Activated naive CD4-positive, alpha-beta T cell treated with anti-CD3 and anti-CD28 coated beads, Interleukin-2, amount 50 U/mL, for 72 hours (primary cell): Measurements from ENCODE around the gene HOMEZ. TPM values are rescaled to one million over a fixed set of nuclear protein-coding genes. Genes with fewer than 3 reads are reported as not detected.
A peak's percentile ranks its signal among the peaks of the same experiment; 100 is the strongest.
"Not testable (repeated sequence)": the region's sequence is repeated elsewhere in the genome, so short reads cannot be mapped to it uniquely, and the experiment has no call there.

Source experiments
- ATAC-seq, 2 donors: fragments of 150-1000 bp; cut with Tn5 transposase; 2 replicates each; pipeline ENCODE4 v1.10.0; 2021; ENCODE audit warnings: mild to moderate bottlenecking in 2 of 2, moderate library complexity in 2 of 2
- DNase-seq, 2 donors: peaks; one replicate each; pipeline ENCODE4 v3.0.0; 2021 to 2022; ENCODE audit warnings: low spot score in 2 of 2
- H3K27ac Mint-ChIP-seq, 2 donors: one replicate each; pipeline ENCODE4 v1.8.0; 2022; ENCODE audit warnings: mild to moderate bottlenecking in 2 of 2, mixed read lengths in 2 of 2
- H3K36me3 Mint-ChIP-seq, 2 donors: one replicate each; pipeline ENCODE4 v1.8.0; 2022; ENCODE audit warnings: mixed read lengths in 2 of 2
- H3K9me3 Mint-ChIP-seq, 2 donors: one replicate each; pipeline ENCODE4 v1.8.0; 2022; ENCODE audit warnings: mixed read lengths in 2 of 2
- total RNA-seq, 2 donors: library from RNA; stranded (reverse); gene quantifications; one replicate each; pipeline ENCODE4 v1.2.3, GENCODE V29; 2022

HOMEZ gene
- total RNA-seq, 2 donors from 2014 or later: 6.4 to 15.1 TPM

GRCh38 chr14:23252420-23253333 lies 33.3 kb downstream of the HOMEZ start:
- Mint-ChIP-seq H3K36me3 (no peaks in the 10 kb centered on the region), H3K27ac (no peak overlapping the region), H3K9me3 (no peaks in the 10 kb centered on the region)
- DNase-seq (no peak), ATAC-seq (no peak)

GRCh38 chr14:23252006-23252405 lies 33.9 kb downstream of the HOMEZ start:
- H3K27ac Mint-ChIP-seq: no peak overlapping the region
- no peaks in the 10 kb centered on the region for H3K36me3 Mint-ChIP-seq
- H3K9me3 Mint-ChIP-seq: no peaks in the 10 kb centered on the region
- ATAC-seq: no peak
- no peak for DNase-seq

- DNase-seq: no peak
- H3K36me3 Mint-ChIP-seq: no peaks in the 10 kb centered on the region
- no peaks in the 10 kb centered on the region for H3K9me3 Mint-ChIP-seq
- no peak for ATAC-seq
- H3K27ac Mint-ChIP-seq: no peak overlapping the region
These were observed 36.1 kb downstream of the HOMEZ start for GRCh38 chr14:23249824-23250223.

- Mint-ChIP-seq H3K9me3 (no peaks in the 10 kb centered on the region), H3K27ac (no peak overlapping the region), H3K36me3 (no peaks in the 10 kb centered on the region)
- DNase-seq (no peak), ATAC-seq (no peak)
These were observed 37.3 kb downstream of the HOMEZ start for GRCh38 chr14:23248601-23249000.

- ATAC-seq (no peak), DNase-seq (no peak)
- H3K9me3 Mint-ChIP-seq: no peaks in the 10 kb centered on the region
- H3K36me3 Mint-ChIP-seq: no peaks in the 10 kb centered on the region
- no peak overlapping the region for H3K27ac Mint-ChIP-seq
These were observed 40.6 kb downstream of the HOMEZ start for GRCh38 chr14:23245282-23245681.

- Mint-ChIP-seq H3K36me3 (no peaks in the 10 kb centered on the region), H3K9me3 (no peaks in the 10 kb centered on the region), H3K27ac (no peak overlapping the region)
- no peak for DNase-seq
- ATAC-seq: no peak
These were observed 42.9 kb downstream of the HOMEZ start for GRCh38 chr14:23243066-23243465.

- no peak for DNase-seq
- no peaks in the 10 kb centered on the region for H3K9me3 Mint-ChIP-seq
- H3K36me3 Mint-ChIP-seq: no peaks in the 10 kb centered on the region
- H3K27ac Mint-ChIP-seq: no peak overlapping the region
- ATAC-seq: no peak
These were observed 43.9 kb downstream of the HOMEZ start for GRCh38 chr14:23242076-23242475.

GRCh38 chr14:23241061-23241715 lies 44.7 kb downstream of the HOMEZ start:
- not testable (repeated sequence) for ATAC-seq, H3K27ac Mint-ChIP-seq, H3K36me3 Mint-ChIP-seq, H3K9me3 Mint-ChIP-seq, DNase-seq

- DNase-seq: no peak
- Mint-ChIP-seq H3K9me3 (no peaks in the 10 kb centered on the region), H3K36me3 (no peaks in the 10 kb centered on the region), H3K27ac (no peak overlapping the region)
- ATAC-seq: no peak
These were observed 45.3 kb downstream of the HOMEZ start for GRCh38 chr14:23240661-23241060.

GRCh38 chr14:23237772-23238594 lies 47.9 kb downstream of the HOMEZ start, which contains the start of gene RNF212B:
RNF212B (plus strand) TSS chr14:23237936; CDS start chr14:23240346, 2,410 bp downstream.
- ATAC-seq (peak; percentile 100), DNase-seq (peak; percentile 84 to 90)
- no peaks in the 10 kb centered on the region for H3K36me3 Mint-ChIP-seq
- H3K9me3 Mint-ChIP-seq: no peaks in the 10 kb centered on the region
- H3K27ac Mint-ChIP-seq: no peak within 1 kb of the TSS

GRCh38 chr14:23232241-23232808 lies 53.6 kb downstream of the HOMEZ start:
- ATAC-seq, H3K36me3 Mint-ChIP-seq, H3K27ac Mint-ChIP-seq, H3K9me3 Mint-ChIP-seq, DNase-seq: not testable (repeated sequence)

- Mint-ChIP-seq H3K9me3 (no peaks in the 10 kb centered on the region), H3K27ac (no peak overlapping the region), H3K36me3 (no peaks in the 10 kb centered on the region)
- DNase-seq (no peak), ATAC-seq (no peak)
These were observed 57.1 kb downstream of the HOMEZ start for GRCh38 chr14:23228812-23229211.

GRCh38 chr14:23227566-23227965 lies 58.4 kb downstream of the HOMEZ start:
- H3K36me3 Mint-ChIP-seq: no peaks in the 10 kb centered on the region
- no peak overlapping the region for H3K27ac Mint-ChIP-seq
- no peaks in the 10 kb centered on the region for H3K9me3 Mint-ChIP-seq
- ATAC-seq (no peak), DNase-seq (no peak)

GRCh38 chr14:23224958-23225357 lies 61.0 kb downstream of the HOMEZ start:
- DNase-seq, H3K9me3 Mint-ChIP-seq, ATAC-seq, H3K36me3 Mint-ChIP-seq, H3K27ac Mint-ChIP-seq: not testable (repeated sequence)
